Measurements from ENCODE around the gene C2orf42.
A peak's percentile ranks its signal among the peaks of the same experiment; 100 is the strongest.
"Not testable (repeated sequence)": the region's sequence is repeated elsewhere in the genome, so short reads cannot be mapped to it uniquely, and the experiment has no call there.

C2orf42 gene

GRCh38 chr2:70190418-70191243 lies at the start of gene C2orf42:
Gene C2orf42, minus strand, starts transcription at chr2:70191019. Its CDS starts 9,034 bp downstream, at chr2:70181985.
- DNase-seq (ENCODE audit: low spot score), result peak; percentile 94

- DNase-seq (ENCODE audit: low spot score), result no peak
Measured at GRCh38 chr2:70240599-70240998, 49.8 kb upstream of the C2orf42 start.

GRCh38 chr2:70233926-70234325 lies 43.1 kb upstream of the C2orf42 start:
- DNase-seq (ENCODE audit: low spot score), result no peak

GRCh38 chr2:70226781-70227180 lies 36.0 kb upstream of the C2orf42 start:
- DNase-seq (ENCODE audit: low spot score), result no peak

GRCh38 chr2:70223305-70223704 lies 32.5 kb upstream of the C2orf42 start:
- DNase-seq (ENCODE audit: low spot score), result not testable (repeated sequence)

- DNase-seq (ENCODE audit: low spot score), result no peak
Measured at GRCh38 chr2:70214953-70215549, 24.2 kb upstream of the C2orf42 start.

- DNase-seq (ENCODE audit: low spot score), result no peak
Measured at GRCh38 chr2:70214365-70214764, 23.5 kb upstream of the C2orf42 start.

- DNase-seq (ENCODE audit: low spot score), result no peak
Measured at GRCh38 chr2:70212298-70212932, 21.6 kb upstream of the C2orf42 start.

GRCh38 chr2:70211595-70211994 lies 20.8 kb upstream of the C2orf42 start:
- no peak for DNase-seq (ENCODE audit: low spot score)

GRCh38 chr2:70204452-70204851 lies 13.6 kb upstream of the C2orf42 start:
- no peak for DNase-seq (ENCODE audit: low spot score)

- DNase-seq (ENCODE audit: low spot score), result no peak
Measured at GRCh38 chr2:70203086-70203485, 12.3 kb upstream of the C2orf42 start.

- DNase-seq (ENCODE audit: low spot score), result no peak
Measured at GRCh38 chr2:70202236-70202806, 11.5 kb upstream of the C2orf42 start.

- DNase-seq (ENCODE audit: low spot score), result no peak
Measured at GRCh38 chr2:70201831-70202230, 11.0 kb upstream of the C2orf42 start.

- DNase-seq (ENCODE audit: low spot score), result no peak
Measured at GRCh38 chr2:70201225-70201768, 10.5 kb upstream of the C2orf42 start.

- no peak for DNase-seq (ENCODE audit: low spot score)
Measured at GRCh38 chr2:70199320-70199864, 8.6 kb upstream of the C2orf42 start.

- DNase-seq (ENCODE audit: low spot score), result no peak
Measured at GRCh38 chr2:70192516-70192915, 1.7 kb upstream of the C2orf42 start.

- DNase-seq (ENCODE audit: low spot score), result no peak
Measured at GRCh38 chr2:70191244-70191735, 471 bp upstream of the C2orf42 start.

- DNase-seq (ENCODE audit: low spot score), result peak; percentile 43
Measured at GRCh38 chr2:70188460-70188859, 2.4 kb downstream of the C2orf42 start.

GRCh38 chr2:70187170-70187569 lies 3.6 kb downstream of the C2orf42 start:
- not testable (repeated sequence) for DNase-seq (ENCODE audit: low spot score)

- DNase-seq (ENCODE audit: low spot score), result no peak
Measured at GRCh38 chr2:70182689-70183088, 8.1 kb downstream of the C2orf42 start.

- no peak for DNase-seq (ENCODE audit: low spot score)
Measured at GRCh38 chr2:70181363-70181956, 9.4 kb downstream of the C2orf42 start.

- no peak for DNase-seq (ENCODE audit: low spot score)
Measured at GRCh38 chr2:70173520-70173919, 17.3 kb downstream of the C2orf42 start.

Data from HuH-7.5 (cell line).